ENCODE measurements around the gene ASB13. TPM values are rescaled to one million over a fixed set of nuclear protein-coding genes. Genes with fewer than 3 reads are reported as not detected.

The ASB13 gene
- total and polyA plus RNA-seq, 2 experiments from 2014 or later, result 11.6 to 20.2 TPM

GRCh38 chr10:5603091-5603847 lies 63.1 kb downstream of the ASB13 start (continued):
- TF ChIP-seq, protein P1, sequence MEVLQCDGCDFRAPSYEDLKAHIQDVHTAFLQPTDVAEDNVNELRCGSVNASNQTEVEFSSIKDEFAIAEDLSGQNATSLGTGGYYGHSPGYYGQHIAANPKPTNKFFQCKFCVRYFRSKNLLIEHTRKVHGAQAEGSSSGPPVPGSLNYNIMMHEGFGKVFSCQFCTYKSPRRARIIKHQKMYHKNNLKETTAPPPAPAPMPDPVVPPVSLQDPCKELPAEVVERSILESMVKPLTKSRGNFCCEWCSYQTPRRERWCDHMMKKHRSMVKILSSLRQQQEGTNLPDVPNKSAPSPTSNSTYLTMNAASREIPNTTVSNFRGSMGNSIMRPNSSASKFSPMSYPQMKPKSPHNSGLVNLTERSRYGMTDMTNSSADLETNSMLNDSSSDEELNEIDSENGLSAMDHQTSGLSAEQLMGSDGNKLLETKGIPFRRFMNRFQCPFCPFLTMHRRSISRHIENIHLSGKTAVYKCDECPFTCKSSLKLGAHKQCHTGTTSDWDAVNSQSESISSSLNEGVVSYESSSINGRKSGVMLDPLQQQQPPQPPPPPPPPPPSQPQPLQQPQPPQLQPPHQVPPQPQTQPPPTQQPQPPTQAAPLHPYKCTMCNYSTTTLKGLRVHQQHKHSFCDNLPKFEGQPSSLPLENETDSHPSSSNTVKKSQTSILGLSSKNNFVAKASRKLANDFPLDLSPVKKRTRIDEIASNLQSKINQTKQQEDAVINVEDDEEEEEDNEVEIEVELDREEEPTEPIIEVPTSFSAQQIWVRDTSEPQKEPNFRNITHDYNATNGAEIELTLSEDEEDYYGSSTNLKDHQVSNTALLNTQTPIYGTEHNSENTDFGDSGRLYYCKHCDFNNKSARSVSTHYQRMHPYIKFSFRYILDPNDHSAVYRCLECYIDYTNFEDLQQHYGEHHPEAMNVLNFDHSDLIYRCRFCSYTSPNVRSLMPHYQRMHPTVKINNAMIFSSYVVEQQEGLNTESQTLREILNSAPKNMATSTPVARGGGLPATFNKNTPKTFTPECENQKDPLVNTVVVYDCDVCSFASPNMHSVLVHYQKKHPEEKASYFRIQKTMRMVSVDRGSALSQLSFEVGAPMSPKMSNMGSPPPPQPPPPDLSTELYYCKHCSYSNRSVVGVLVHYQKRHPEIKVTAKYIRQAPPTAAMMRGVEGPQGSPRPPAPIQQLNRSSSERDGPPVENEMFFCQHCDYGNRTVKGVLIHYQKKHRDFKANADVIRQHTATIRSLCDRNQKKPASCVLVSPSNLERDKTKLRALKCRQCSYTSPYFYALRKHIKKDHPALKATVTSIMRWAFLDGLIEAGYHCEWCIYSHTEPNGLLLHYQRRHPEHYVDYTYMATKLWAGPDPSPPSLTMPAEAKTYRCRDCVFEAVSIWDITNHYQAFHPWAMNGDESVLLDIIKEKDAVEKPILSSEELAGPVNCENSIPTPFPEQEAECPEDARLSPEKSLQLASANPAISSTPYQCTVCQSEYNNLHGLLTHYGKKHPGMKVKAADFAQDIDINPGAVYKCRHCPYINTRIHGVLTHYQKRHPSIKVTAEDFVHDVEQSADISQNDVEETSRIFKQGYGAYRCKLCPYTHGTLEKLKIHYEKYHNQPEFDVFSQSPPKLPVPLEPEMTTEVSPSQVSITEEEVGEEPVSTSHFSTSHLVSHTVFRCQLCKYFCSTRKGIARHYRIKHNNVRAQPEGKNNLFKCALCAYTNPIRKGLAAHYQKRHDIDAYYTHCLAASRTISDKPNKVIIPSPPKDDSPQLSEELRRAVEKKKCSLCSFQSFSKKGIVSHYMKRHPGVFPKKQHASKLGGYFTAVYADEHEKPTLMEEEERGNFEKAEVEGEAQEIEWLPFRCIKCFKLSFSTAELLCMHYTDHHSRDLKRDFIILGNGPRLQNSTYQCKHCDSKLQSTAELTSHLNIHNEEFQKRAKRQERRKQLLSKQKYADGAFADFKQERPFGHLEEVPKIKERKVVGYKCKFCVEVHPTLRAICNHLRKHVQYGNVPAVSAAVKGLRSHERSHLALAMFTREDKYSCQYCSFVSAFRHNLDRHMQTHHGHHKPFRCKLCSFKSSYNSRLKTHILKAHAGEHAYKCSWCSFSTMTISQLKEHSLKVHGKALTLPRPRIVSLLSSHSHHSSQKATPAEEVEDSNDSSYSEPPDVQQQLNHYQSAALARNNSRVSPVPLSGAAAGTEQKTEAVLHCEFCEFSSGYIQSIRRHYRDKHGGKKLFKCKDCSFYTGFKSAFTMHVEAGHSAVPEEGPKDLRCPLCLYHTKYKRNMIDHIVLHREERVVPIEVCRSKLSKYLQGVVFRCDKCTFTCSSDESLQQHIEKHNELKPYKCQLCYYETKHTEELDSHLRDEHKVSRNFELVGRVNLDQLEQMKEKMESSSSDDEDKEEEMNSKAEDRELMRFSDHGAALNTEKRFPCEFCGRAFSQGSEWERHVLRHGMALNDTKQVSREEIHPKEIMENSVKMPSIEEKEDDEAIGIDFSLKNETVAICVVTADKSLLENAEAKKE (CRISPR knock-in tag; IDR thresholded peaks at IDR 0.05), result no peak
- no peak for TF ChIP-seq JUNB (IDR thresholded peaks at IDR 0.05; ENCODE audit: unreplicated experiment)
- TF ChIP-seq STAT1 (IDR thresholded peaks at IDR 0.05; ENCODE audit: unreplicated experiment), result no peak

DNA sequence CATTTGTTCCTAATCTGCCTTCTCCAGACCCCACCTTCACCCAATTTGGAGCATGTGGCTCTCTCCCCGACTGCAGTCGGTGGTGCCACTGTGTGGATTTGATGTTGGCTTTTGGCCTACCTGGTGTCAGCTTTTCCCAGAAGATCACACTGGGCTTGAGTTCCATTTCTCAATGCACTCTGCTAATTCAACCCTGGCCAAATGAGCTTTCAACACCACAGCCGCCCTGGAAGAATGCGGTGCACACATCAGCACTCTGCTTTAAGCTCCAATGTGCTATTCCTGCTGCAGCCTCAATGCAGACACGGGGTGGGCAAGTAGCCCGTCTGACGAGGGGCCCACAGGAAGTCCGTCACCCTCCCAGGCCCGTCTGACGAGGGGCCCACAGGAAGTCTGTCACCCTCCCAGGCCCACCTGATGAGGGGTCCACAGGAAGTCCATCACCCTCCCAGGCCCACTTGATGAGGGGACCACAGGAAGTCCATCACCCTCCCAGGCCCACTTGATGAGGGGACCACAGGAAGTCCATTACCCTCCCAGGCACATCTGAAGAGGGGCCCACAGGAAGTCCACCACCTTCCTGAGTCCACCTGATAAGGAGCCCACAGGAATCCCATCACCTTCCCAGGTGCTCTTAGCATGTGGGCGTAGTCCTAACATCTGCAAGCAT lies 64.4 kb downstream of the ASB13 start:
- Histone ChIP-seq H3K36me3 (ENCODE audit: insufficient read depth) (no peaks in the 10 kb centered on the region), H3K27me3 (ENCODE audit: insufficient read depth) (no peaks in the 10 kb centered on the region), H3K4me3 (no peak overlapping the region), H3F3A (replicated peaks; ENCODE audit: low read depth) (no peaks in the 10 kb centered on the region), H4K20me1 (replicated peaks; ENCODE audit: insufficient read depth) (no peaks in the 10 kb centered on the region), H3K4me2 (no peak overlapping the region), H3K4me1 (ENCODE audit: insufficient read depth) (no peaks in the 10 kb centered on the region), H2AFZ (no peak overlapping the region), H3K9me2 (ENCODE audit: insufficient read depth) (no peaks in the 10 kb centered on the region), H3K27ac (ENCODE audit: low read depth) (no peak overlapping the region), H3K79me2 (replicated peaks; ENCODE audit: insufficient read depth) (no peaks in the 10 kb centered on the region)
- no peak overlapping the region for H3K27ac Mint-ChIP-seq
- ATAC-seq, result no peak
- H3K9me3 Mint-ChIP-seq, result no peaks in the 10 kb centered on the region
- no peak for DNase-seq (ENCODE audit: low spot score)
- H3K4me3 Mint-ChIP-seq, result no peak overlapping the region
- H3K4me1 Mint-ChIP-seq, result no peaks in the 10 kb centered on the region; the same call in 2 of the 3 replicates
- no peaks in the 10 kb centered on the region for H3K36me3 Mint-ChIP-seq (ENCODE audit: low read depth)
- H3K27me3 Mint-ChIP-seq (ENCODE audit: insufficient read depth, low read depth, poor library complexity), result peaks cover 9% of the 10 kb centered on the region
- TF ChIP-seq CREB1 (CRISPR knock-in tag; IDR thresholded peaks at IDR 0.05; ENCODE audit: low read depth) (no peak), CTCF (conservative IDR thresholded peaks at IDR 0.05; ENCODE audit: low read depth in 2 of 2) (no peak), ZNF331 (CRISPR knock-in tag; IDR thresholded peaks at IDR 0.05; ENCODE audit: low read depth) (no peak), ETS1 (IDR thresholded peaks at IDR 0.05) (no peak), EZH2phosphoT487 (IDR thresholded peaks at IDR 0.05; ENCODE audit: unreplicated experiment) (no peak), JUNB (IDR thresholded peaks at IDR 0.05; ENCODE audit: unreplicated experiment) (no peak), STAT1 (IDR thresholded peaks at IDR 0.05; ENCODE audit: unreplicated experiment) (no peak), NANOG (IDR thresholded peaks at IDR 0.05; ENCODE audit: borderline replicate concordance) (no peak)
- TF ChIP-seq, protein P2, sequence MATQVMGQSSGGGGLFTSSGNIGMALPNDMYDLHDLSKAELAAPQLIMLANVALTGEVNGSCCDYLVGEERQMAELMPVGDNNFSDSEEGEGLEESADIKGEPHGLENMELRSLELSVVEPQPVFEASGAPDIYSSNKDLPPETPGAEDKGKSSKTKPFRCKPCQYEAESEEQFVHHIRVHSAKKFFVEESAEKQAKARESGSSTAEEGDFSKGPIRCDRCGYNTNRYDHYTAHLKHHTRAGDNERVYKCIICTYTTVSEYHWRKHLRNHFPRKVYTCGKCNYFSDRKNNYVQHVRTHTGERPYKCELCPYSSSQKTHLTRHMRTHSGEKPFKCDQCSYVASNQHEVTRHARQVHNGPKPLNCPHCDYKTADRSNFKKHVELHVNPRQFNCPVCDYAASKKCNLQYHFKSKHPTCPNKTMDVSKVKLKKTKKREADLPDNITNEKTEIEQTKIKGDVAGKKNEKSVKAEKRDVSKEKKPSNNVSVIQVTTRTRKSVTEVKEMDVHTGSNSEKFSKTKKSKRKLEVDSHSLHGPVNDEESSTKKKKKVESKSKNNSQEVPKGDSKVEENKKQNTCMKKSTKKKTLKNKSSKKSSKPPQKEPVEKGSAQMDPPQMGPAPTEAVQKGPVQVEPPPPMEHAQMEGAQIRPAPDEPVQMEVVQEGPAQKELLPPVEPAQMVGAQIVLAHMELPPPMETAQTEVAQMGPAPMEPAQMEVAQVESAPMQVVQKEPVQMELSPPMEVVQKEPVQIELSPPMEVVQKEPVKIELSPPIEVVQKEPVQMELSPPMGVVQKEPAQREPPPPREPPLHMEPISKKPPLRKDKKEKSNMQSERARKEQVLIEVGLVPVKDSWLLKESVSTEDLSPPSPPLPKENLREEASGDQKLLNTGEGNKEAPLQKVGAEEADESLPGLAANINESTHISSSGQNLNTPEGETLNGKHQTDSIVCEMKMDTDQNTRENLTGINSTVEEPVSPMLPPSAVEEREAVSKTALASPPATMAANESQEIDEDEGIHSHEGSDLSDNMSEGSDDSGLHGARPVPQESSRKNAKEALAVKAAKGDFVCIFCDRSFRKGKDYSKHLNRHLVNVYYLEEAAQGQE (IDR thresholded peaks at IDR 0.05; ENCODE audit: unreplicated experiment), result no peak

All from GM23338 (cell line).